AG09319 (cell line): Measurements from ENCODE around the gene BARHL1.

Experiments used
- DNase-seq: peaks from one replicate; pipeline ENCODE4 v3.0.0-alpha.2; 2010; ENCODE audit warnings: low read depth; ENCODE audit errors: extremely low read depth
- CTCF ChIP-seq: IDR thresholded peaks from 2 replicates; pipeline ENCODE4 v1.5.1; 2011; ENCODE audit warnings: low read depth, mild to moderate bottlenecking, inconsistent platforms, low read length, moderate library complexity

BARHL1 gene

GRCh38 chr9:132582276-132582785 lies at the start of gene BARHL1:
Gene BARHL1, plus strand, starts transcription at chr9:132582606. Its CDS starts 192 bp downstream, at chr9:132582798.
- TF ChIP-seq CTCF: no peak
- DNase-seq: no peak

- no peak for TF ChIP-seq CTCF
Measured at GRCh38 chr9:132534832-132535231, 47.6 kb upstream of the BARHL1 start.

GRCh38 chr9:132536124-132536523 lies 46.3 kb upstream of the BARHL1 start:
- DNase-seq: no peak
- no peak for TF ChIP-seq CTCF

More at GRCh38 chr9:132534832-132535231, 47.6 kb upstream of the BARHL1 start:
- no peak for DNase-seq

- TF ChIP-seq CTCF: no peak
- DNase-seq: no peak
Measured at GRCh38 chr9:132537352-132537751, 45.1 kb upstream of the BARHL1 start.

DNA sequence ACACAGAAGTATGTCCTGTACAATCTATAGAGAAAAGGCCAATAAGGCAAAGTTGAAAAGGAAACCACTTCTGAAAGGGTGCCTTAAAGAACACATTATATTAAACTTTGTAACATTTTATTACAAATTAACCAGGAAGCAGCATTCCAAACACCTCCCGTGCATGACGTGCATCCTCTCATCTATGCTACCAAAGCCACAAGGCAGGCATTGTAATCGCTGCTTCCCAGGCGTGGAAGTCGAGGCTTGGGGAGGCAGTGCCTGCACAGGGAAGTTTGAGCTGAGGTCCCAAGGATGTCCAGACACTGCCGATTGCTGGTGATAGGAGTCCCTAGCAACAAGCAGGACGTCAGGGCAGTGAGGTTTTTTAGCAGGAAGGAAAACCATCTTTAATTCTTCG lies 44.3 kb upstream of the BARHL1 start:
- no peak for TF ChIP-seq CTCF

GRCh38 chr9:132539096-132539495 lies 43.3 kb upstream of the BARHL1 start:
- no peak for DNase-seq
- TF ChIP-seq CTCF: no peak

More for the DNA sequence above, 44.3 kb upstream of the BARHL1 start:
- no peak for DNase-seq

- TF ChIP-seq CTCF: no peak
- DNase-seq: no peak
Measured at GRCh38 chr9:132541051-132541450, 41.4 kb upstream of the BARHL1 start.
